Gastroesophageal sphincter (tissue), 3 donors: ENCODE data around the gene FRG2.

Experiments
- EP300 ChIP-seq: sonication (generic); formaldehyde crosslinking; IDR thresholded peaks from one replicate; pipeline ENCODE4 v1.6.1; 2017; ENCODE audit warnings: antibody characterized with exemption, mild to moderate bottlenecking
- POLR2A ChIP-seq, 2 donors: fragments of 450-650 bp; IDR thresholded peaks; one replicate each; pipeline ENCODE4 v1.6.1; 2017; ENCODE audit warnings: antibody characterized with exemption in 2 of 2, mild to moderate bottlenecking in 2 of 2, moderate library complexity in 1 of 2
- TF ChIP-seq, protein P1 (sequence below), 4 experiments: fragments of 200-600 bp in 2 of 4; fragments of 450-650 bp in 2 of 4; sonication (generic) in 1 of 4; IDR thresholded peaks; one replicate each; pipeline ENCODE4 v1.5.1; 2017 to 2019; ENCODE audit warnings: antibody characterized with exemption in 4 of 4, mild to moderate bottlenecking in 2 of 4, moderate library complexity in 2 of 4

DNA sequence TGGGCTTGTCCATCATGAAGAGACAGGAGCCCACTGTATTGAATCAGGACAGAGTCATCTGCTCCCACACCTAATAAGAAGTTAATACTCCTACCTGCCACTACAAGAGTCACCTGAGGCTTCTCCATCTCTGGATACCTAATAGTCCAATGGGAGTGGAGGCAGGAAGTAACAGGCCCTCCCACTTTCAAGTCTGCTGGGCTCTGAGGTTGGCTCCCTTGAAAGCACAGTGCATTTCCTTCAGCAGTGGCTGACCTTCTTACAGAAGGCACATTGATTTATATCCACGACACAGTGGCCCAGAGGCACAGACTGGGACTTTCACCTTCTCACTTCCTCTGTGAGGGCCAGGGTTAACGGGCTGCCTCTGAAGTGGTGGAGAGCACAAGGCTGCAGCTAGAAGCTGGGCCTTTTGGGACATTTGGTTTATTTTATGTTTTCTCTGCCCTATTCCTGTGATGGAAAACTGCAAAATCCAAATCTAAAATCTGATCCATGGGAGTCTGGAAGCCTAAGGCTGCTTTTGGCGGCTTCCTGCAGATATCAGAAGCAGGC is 38.1 kb downstream of the FRG2 start:
- TF ChIP-seq, protein P1, sequence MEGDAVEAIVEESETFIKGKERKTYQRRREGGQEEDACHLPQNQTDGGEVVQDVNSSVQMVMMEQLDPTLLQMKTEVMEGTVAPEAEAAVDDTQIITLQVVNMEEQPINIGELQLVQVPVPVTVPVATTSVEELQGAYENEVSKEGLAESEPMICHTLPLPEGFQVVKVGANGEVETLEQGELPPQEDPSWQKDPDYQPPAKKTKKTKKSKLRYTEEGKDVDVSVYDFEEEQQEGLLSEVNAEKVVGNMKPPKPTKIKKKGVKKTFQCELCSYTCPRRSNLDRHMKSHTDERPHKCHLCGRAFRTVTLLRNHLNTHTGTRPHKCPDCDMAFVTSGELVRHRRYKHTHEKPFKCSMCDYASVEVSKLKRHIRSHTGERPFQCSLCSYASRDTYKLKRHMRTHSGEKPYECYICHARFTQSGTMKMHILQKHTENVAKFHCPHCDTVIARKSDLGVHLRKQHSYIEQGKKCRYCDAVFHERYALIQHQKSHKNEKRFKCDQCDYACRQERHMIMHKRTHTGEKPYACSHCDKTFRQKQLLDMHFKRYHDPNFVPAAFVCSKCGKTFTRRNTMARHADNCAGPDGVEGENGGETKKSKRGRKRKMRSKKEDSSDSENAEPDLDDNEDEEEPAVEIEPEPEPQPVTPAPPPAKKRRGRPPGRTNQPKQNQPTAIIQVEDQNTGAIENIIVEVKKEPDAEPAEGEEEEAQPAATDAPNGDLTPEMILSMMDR (IDR thresholded peaks at IDR 0.05) = no peak
- TF ChIP-seq EP300 (no peak), POLR2A (IDR thresholded peaks at IDR 0.05) (no peak)
